Neural progenitor cell (in vitro differentiated cells): ENCODE results near the gene CFL1. TPM values are rescaled to one million over a fixed set of nuclear protein-coding genes. Genes with fewer than 3 reads are reported as not detected.

Source experiments
- DNase-seq: peaks from one replicate; pipeline ENCODE4 v3.0.0-alpha.2; 2016; ENCODE audit warnings: low spot score
- H2AFZ ChIP-seq: fragments of 200-600 bp; sonication (generic); replicated peaks from 2 replicates; pipeline ENCODE4 v1.6.1; 2016; ENCODE audit warnings: antibody characterized with exemption
- H3F3A ChIP-seq: fragments of 200-600 bp; sonication (generic); 2 replicates; pipeline ENCODE4 v1.6.1; 2016; ENCODE audit warnings: antibody characterized with exemption, low read depth
- H3K27ac ChIP-seq: fragments of 200-600 bp; sonication (generic); 2 replicates; pipeline ENCODE4 v1.5.1; 2016; ENCODE audit warnings: mild to moderate bottlenecking
- H3K27me3 ChIP-seq: fragments of 200-600 bp; sonication (generic); 2 replicates; pipeline ENCODE4 v1.6.1; 2016; ENCODE audit warnings: mild to moderate bottlenecking, moderate library complexity
- H3K36me3 ChIP-seq: fragments of 200-600 bp; sonication (generic); 2 replicates; pipeline ENCODE4 v1.5.1; 2016
- H3K4me1 ChIP-seq: fragments of 200-600 bp; sonication (generic); 2 replicates; pipeline ENCODE4 v1.6.1; 2016; ENCODE audit warnings: mixed run types
- H3K4me2 ChIP-seq: fragments of 200-600 bp; sonication (generic); 2 replicates; pipeline ENCODE4 v1.6.1; 2016
- H3K4me3 ChIP-seq: fragments of 200-600 bp; sonication (generic); 2 replicates; pipeline ENCODE4 v1.5.1; 2016
- H3K79me2 ChIP-seq: fragments of 200-600 bp; sonication (generic); 2 replicates; pipeline ENCODE4 v1.6.1; 2016; ENCODE audit warnings: low read depth
- H3K9ac ChIP-seq: fragments of 200-600 bp; sonication (generic); 2 replicates; pipeline ENCODE4 v1.6.1; 2016
- H3K9me3 ChIP-seq: fragments of 200-600 bp; sonication (generic); 2 replicates; pipeline ENCODE4 v1.5.1; 2016; ENCODE audit warnings: low read depth
- H4K20me1 ChIP-seq: fragments of 200-600 bp; sonication (generic); 2 replicates; pipeline ENCODE4 v1.6.1; 2016; ENCODE audit warnings: low read depth
- H3K27ac Mint-ChIP-seq: 3 replicates; pipeline ENCODE4 v1.8.0; 2021; ENCODE audit warnings: mixed read lengths
- H3K27me3 Mint-ChIP-seq: 2 replicates; pipeline ENCODE4 v1.8.0; 2022; ENCODE audit warnings: low read depth, mild to moderate bottlenecking, inconsistent platforms, moderate library complexity, mixed read lengths; ENCODE audit not compliant: insufficient read depth
- H3K36me3 Mint-ChIP-seq: 3 replicates; pipeline ENCODE4 v1.8.0; 2021; ENCODE audit warnings: mixed read lengths
- H3K4me1 Mint-ChIP-seq: 3 replicates; pipeline ENCODE4 v1.8.0; 2021; ENCODE audit warnings: mixed read lengths
- H3K4me3 Mint-ChIP-seq: 3 replicates; pipeline ENCODE4 v1.8.0; 2021; ENCODE audit warnings: mild to moderate bottlenecking, moderate library complexity, mixed read lengths
- H3K9me3 Mint-ChIP-seq: 3 replicates; pipeline ENCODE4 v1.8.0; 2020; ENCODE audit warnings: mixed read lengths
- EZH2 ChIP-seq: fragments of 200-600 bp; sonication (generic); IDR thresholded peaks from 2 replicates; pipeline ENCODE4 v1.6.1; 2017; ENCODE audit warnings: antibody characterized with exemption, mild to moderate bottlenecking, moderate library complexity
- EZH2phosphoT487 ChIP-seq: fragments of 200-600 bp; sonication (generic); IDR thresholded peaks from 2 replicates; pipeline ENCODE4 v1.6.1; 2017; ENCODE audit warnings: antibody characterized with exemption
- total RNA-seq: library from RNA; depleted of rRNA; stranded (reverse); fragments of >200 nt; gene quantifications from 2 replicates; pipeline ENCODE4 v1.2.3, GENCODE V29; 2015; ENCODE audit warnings: low replicate concordance
- TF ChIP-seq, protein P1 (sequence below): fragments of 200-600 bp; sonication (generic); IDR thresholded peaks from 2 replicates; pipeline ENCODE4 v1.5.1; 2017; ENCODE audit warnings: antibody characterized with exemption, mild to moderate bottlenecking

Gene CFL1
- total RNA-seq, 1 donor from 2014 or later, result 704 TPM

DNA sequence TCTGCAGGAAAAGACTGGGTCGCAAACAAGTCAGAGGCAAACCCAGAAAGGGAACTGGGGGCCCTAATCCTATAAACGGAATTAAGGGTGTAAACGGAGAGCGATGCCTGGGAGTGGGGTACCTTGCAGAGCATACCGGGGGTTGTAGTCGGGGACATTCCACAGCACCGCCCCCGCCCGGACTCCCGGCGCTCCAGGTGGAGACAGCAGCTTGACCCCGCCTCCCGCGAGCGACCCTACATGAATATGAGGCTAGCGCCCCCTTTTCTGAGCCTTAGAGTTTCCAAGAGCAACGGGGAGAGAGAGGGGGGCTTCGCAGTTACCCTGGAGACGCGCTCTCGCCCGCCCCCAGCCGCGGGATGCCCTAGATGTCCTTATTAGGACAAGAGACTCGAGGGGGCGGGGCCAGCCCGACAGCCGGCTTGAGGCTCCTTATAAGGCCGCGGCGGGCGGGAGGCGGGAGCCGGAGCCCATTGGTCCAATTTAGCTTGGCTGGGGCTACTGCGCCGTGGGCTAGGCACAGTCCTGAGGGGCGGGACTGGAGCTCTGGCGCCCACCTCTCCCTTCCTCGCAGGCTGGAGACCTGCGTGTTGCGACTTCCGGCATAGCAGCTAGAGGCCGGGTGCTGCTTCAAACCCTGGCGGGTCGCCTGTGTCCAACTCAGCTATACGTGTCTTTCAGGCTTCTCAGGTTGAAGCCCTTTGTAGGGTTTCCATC is 1.3 kb upstream of the CFL1 start:
- Histone ChIP-seq H3K27me3 (no peaks in the 10 kb centered on the region), H3K79me2 (peaks cover 53% of the 10 kb centered on the region), H3K9me3 (no peaks in the 10 kb centered on the region), H3K4me2 (peak overlapping the region; percentile 90), H3K27ac (peak overlapping the region; percentile 95), H3K4me3 (peak overlapping the region; percentile 87), H3K4me1 (peaks cover 10% of the 10 kb centered on the region), H4K20me1 (peaks cover 41% of the 10 kb centered on the region), H3F3A (peaks cover 65% of the 10 kb centered on the region), H3K36me3 (peaks cover 7% of the 10 kb centered on the region), H3K9ac (peak overlapping the region; percentile 56), H2AFZ (no peak overlapping the region)
- H3K9me3 Mint-ChIP-seq, result peaks cover 3% of the 10 kb centered on the region
- TF ChIP-seq, protein P1, sequence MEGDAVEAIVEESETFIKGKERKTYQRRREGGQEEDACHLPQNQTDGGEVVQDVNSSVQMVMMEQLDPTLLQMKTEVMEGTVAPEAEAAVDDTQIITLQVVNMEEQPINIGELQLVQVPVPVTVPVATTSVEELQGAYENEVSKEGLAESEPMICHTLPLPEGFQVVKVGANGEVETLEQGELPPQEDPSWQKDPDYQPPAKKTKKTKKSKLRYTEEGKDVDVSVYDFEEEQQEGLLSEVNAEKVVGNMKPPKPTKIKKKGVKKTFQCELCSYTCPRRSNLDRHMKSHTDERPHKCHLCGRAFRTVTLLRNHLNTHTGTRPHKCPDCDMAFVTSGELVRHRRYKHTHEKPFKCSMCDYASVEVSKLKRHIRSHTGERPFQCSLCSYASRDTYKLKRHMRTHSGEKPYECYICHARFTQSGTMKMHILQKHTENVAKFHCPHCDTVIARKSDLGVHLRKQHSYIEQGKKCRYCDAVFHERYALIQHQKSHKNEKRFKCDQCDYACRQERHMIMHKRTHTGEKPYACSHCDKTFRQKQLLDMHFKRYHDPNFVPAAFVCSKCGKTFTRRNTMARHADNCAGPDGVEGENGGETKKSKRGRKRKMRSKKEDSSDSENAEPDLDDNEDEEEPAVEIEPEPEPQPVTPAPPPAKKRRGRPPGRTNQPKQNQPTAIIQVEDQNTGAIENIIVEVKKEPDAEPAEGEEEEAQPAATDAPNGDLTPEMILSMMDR, result peak; percentile 48
- TF ChIP-seq EZH2phosphoT487, result no peak
- H3K36me3 Mint-ChIP-seq, result peaks cover 31% of the 10 kb centered on the region
- H3K4me1 Mint-ChIP-seq, result peaks cover 35% of the 10 kb centered on the region
- peaks cover 27% of the 10 kb centered on the region for H3K27me3 Mint-ChIP-seq
- peak overlapping the region; percentile 100 for H3K27ac Mint-ChIP-seq
- H3K4me3 Mint-ChIP-seq, result peak overlapping the region; percentile 95
- DNase-seq, result peak; percentile 100

- Histone ChIP-seq H3K9ac (peak overlapping the region; percentile 56), H2AFZ (no peak overlapping the region), H3K4me1 (peaks cover 10% of the 10 kb centered on the region), H3K4me3 (peak overlapping the region; percentile 87), H4K20me1 (peaks cover 47% of the 10 kb centered on the region), H3K36me3 (peaks cover 7% of the 10 kb centered on the region), H3K27ac (peak overlapping the region; percentile 95), H3K27me3 (no peaks in the 10 kb centered on the region), H3K4me2 (peak overlapping the region; percentile 90), H3F3A (peaks cover 70% of the 10 kb centered on the region), H3K9me3 (no peaks in the 10 kb centered on the region), H3K79me2 (peaks cover 58% of the 10 kb centered on the region)
- no peak for TF ChIP-seq EZH2
- H3K9me3 Mint-ChIP-seq, result peaks cover 5% of the 10 kb centered on the region
- H3K27ac Mint-ChIP-seq, result peak overlapping the region; percentile 100
- peaks cover 29% of the 10 kb centered on the region for H3K27me3 Mint-ChIP-seq
- DNase-seq, result no peak
- H3K36me3 Mint-ChIP-seq, result peaks cover 34% of the 10 kb centered on the region
- H3K4me1 Mint-ChIP-seq, result peaks cover 35% of the 10 kb centered on the region
- peak overlapping the region; percentile 95 for H3K4me3 Mint-ChIP-seq
These were observed 704 bp upstream of the CFL1 start for GRCh38 chr11:65858681-65859087.

GRCh38 chr11:65857500-65857852 is 504 bp downstream of the CFL1 start:
- Histone ChIP-seq H3K27me3 (no peaks in the 10 kb centered on the region), H3K27ac (peak overlapping the region; percentile 92), H3K36me3 (peaks cover 7% of the 10 kb centered on the region), H3K9me3 (no peaks in the 10 kb centered on the region), H3K79me2 (peaks cover 59% of the 10 kb centered on the region), H3F3A (peaks cover 76% of the 10 kb centered on the region), H3K9ac (peak overlapping the region; percentile 74), H2AFZ (no peak overlapping the region), H3K4me3 (peak overlapping the region; percentile 87), H3K4me1 (peaks cover 10% of the 10 kb centered on the region), H3K4me2 (peak overlapping the region; percentile 92), H4K20me1 (peaks cover 48% of the 10 kb centered on the region)
- TF ChIP-seq EZH2 (no peak), EZH2phosphoT487 (no peak)
- TF ChIP-seq, protein P1, result no peak
- Mint-ChIP-seq H3K36me3 (peaks cover 36% of the 10 kb centered on the region), H3K4me3 (peak overlapping the region; percentile 93), H3K4me1 (peaks cover 33% of the 10 kb centered on the region), H3K27ac (no peak overlapping the region), H3K9me3 (peaks cover 6% of the 10 kb centered on the region), H3K27me3 (peaks cover 26% of the 10 kb centered on the region)
- DNase-seq, result no peak
